Breast epithelium (tissue), 3 donors: ENCODE measurements around the gene CHST5.

Experiments
- CTCF ChIP-seq, 3 donors: fragments of 450-650 bp; IDR thresholded peaks; one replicate each; pipeline ENCODE4 v1.5.1; 2016 to 2017; ENCODE audit warnings: antibody characterized with exemption in 3 of 3, mild to moderate bottlenecking in 3 of 3, moderate library complexity in 3 of 3
- POLR2AphosphoS5 ChIP-seq, 3 donors: sonication (generic); formaldehyde crosslinking; IDR thresholded peaks; one replicate each; pipeline ENCODE4 v1.6.1; 2017; ENCODE audit warnings: antibody characterized with exemption in 3 of 3

GRCh38 chr16:75514296-75514695, 21.6 kb downstream of the CHST5 start:
- TF ChIP-seq CTCF (IDR thresholded peaks at IDR 0.05): no peak
- TF ChIP-seq POLR2AphosphoS5 (IDR thresholded peaks at IDR 0.05): no peak
